ENCODE measurements around the gene PSMC4.

PSMC4 gene

DNA sequence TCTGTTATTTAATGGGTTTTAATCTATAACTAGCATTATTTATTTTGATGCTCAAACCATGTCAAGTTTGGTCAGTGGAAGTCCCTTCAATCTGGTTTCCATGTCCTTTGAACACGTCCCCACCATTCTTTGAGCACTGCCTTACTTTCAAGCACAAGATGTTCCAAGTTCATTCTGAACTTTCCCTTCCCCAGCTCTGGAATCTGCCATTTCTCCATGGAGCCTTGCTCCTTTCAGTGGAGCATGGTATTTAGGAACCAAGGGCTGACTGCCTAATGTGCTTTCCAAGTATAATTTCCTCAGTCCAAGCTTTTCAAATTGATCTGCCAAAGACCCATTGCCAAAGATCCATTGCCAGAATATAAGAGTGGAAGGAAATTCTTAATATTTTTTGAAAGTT is 24.8 kb downstream of the PSMC4 start:
- H3K4me3 ChIP-seq (ENCODE audit: control insufficient read depth, low read depth, low read length), result no peak overlapping the region; the same call in 1 of the 2 replicates
- TF ChIP-seq, protein P1, sequence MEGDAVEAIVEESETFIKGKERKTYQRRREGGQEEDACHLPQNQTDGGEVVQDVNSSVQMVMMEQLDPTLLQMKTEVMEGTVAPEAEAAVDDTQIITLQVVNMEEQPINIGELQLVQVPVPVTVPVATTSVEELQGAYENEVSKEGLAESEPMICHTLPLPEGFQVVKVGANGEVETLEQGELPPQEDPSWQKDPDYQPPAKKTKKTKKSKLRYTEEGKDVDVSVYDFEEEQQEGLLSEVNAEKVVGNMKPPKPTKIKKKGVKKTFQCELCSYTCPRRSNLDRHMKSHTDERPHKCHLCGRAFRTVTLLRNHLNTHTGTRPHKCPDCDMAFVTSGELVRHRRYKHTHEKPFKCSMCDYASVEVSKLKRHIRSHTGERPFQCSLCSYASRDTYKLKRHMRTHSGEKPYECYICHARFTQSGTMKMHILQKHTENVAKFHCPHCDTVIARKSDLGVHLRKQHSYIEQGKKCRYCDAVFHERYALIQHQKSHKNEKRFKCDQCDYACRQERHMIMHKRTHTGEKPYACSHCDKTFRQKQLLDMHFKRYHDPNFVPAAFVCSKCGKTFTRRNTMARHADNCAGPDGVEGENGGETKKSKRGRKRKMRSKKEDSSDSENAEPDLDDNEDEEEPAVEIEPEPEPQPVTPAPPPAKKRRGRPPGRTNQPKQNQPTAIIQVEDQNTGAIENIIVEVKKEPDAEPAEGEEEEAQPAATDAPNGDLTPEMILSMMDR (IDR thresholded peaks at IDR 0.05; ENCODE audit: control insufficient read depth, insufficient read depth, low read depth, low read length, missing control alignments), result no peak
- no peak for DNase-seq (ENCODE audit: low read depth)

DNA sequence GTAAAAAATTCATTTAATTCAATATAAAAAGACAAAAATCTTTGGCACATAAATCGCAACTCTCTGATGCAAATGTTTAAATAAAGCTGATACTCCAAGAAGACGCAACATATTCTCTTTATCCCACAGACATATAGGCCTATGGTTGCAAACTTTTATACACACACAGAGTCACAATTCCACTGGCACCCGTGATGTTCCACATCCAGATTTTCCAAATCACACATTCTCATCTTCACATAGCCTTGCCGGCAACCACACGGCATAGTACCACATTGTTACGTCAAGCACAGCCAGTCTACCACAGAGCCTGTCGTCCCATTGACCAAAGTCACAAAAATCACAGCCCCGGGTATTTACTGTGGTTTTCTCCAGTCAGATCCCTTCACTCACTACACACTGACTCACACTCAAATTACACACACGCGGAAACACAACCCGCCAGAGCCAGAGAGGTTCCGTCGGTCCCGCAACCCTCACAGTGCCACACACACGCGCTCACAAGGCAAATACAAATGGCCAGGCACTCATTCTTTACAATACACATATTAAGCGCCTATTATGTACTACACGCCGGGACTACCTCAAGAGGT is 25.3 kb downstream of the PSMC4 start:
- peak overlapping the region; percentile 79 for H3K4me3 ChIP-seq (ENCODE audit: control insufficient read depth, low read depth, low read length)
- no peak for DNase-seq (ENCODE audit: low read depth)
- TF ChIP-seq, protein P1 (IDR thresholded peaks at IDR 0.05; ENCODE audit: control insufficient read depth, insufficient read depth, low read depth, low read length, missing control alignments), result no peak

DNA sequence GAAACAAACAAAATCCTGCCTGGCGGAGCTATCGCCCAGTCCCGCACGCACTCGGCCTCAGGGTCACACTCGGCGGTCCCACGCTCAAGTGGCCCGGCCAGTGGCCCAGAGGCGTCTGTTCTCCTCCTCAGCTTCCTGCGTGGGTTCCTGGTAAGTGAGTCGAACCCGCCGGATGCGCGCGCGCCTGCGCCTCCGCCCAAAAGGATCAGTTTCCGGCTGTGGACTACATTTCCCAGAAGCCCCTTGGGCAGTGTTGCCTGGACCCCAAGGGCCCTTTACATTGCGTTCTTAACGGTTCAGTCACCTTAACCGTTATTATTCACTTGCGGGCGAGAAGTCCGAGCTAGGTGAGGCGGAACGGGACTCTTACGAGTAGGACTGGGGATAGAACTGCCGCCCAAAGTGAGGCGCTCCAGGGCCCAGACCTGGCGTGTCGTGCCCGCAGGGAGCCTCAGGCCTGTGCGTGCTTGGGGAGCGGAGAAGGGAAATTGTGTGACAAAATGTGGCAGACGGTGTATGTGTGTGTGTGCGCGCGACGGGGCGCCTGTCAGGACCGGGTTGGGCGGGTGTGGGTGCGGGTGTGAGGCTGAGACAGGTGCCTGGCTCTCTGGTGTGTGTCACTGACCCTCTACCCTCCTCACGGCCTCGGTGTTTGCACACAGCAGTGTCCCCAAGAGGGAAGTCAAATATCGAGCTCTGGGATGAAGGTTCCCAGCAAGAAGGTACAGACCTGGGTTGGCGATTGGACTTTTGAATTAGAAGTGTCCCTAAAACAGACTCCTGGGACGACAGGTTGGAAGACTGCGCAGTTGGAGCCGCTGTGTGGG is 26.1 kb downstream of the PSMC4 start, which contains the start of gene ZNF546:
ZNF546 (plus strand) TSS at position 250 of the 827 bp plus-strand sequence. CDS start 1,267 bp downstream, outside the sequence.
- DNase-seq (ENCODE audit: low read depth), result no peak
- TF ChIP-seq, protein P1 (IDR thresholded peaks at IDR 0.05; ENCODE audit: control insufficient read depth, insufficient read depth, low read depth, low read length, missing control alignments), result no peak

DNA sequence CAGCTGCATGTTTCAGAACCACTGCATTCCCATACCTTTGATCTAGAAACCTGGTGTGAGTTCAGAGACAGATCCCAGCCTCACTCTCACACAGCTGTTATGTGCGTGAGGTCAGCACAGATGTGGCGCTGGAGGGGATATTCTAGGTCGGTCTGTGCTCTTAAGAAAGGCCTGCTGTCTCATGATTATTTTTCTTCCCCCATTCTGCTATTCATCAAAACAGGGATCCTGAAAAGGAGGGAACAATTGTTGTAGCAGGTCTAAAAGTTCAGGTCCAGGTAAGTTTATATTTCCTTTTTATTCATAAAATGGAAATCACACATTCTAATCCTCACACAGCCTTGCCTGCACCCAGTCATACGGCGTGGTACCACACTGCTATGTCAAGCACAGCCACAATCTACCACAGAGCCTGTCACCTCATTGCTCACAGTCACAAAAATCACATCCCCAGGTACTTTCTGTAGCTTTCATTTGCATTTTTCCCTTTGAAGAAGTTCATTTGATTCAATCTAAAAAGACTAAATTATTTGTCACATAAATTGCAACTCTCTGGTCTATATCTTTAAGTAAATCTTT is 26.8 kb downstream of the PSMC4 start:
- peak overlapping the region; percentile 79 for H3K4me3 ChIP-seq (ENCODE audit: control insufficient read depth, low read depth, low read length)
- TF ChIP-seq, protein P1 (IDR thresholded peaks at IDR 0.05; ENCODE audit: control insufficient read depth, insufficient read depth, low read depth, low read length, missing control alignments), result no peak
- no peak for DNase-seq (ENCODE audit: low read depth)

More for the DNA sequence above, 26.1 kb downstream of the PSMC4 start, which contains the start of gene ZNF546:
- peak within 1 kb of the TSS; percentile 79 for H3K4me3 ChIP-seq (ENCODE audit: control insufficient read depth, low read depth, low read length)

DNA sequence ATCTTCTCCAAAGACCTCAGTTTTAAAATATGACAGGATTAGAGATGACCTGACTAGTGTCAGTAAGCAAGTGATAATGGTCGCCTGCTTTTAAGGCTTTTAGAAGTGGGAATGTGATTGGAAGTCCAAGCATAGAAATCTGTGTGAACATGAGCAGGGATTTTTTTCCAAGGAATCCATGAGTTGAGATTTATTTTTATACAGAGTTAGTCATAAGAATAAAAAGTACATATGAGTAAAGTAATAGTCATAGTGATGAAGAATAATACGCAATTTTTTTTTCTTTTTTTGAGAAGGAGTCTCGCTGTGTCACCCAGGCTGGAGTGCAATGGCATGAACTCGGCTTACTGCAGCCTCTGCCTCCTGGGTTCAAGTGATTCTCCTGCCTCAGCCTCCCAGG is 27.5 kb downstream of the PSMC4 start:
- TF ChIP-seq, protein P1 (IDR thresholded peaks at IDR 0.05; ENCODE audit: control insufficient read depth, insufficient read depth, low read depth, low read length, missing control alignments), result no peak
- no peak overlapping the region for H3K4me3 ChIP-seq (ENCODE audit: control insufficient read depth, low read depth, low read length)
- DNase-seq (ENCODE audit: low read depth), result no peak

DNA sequence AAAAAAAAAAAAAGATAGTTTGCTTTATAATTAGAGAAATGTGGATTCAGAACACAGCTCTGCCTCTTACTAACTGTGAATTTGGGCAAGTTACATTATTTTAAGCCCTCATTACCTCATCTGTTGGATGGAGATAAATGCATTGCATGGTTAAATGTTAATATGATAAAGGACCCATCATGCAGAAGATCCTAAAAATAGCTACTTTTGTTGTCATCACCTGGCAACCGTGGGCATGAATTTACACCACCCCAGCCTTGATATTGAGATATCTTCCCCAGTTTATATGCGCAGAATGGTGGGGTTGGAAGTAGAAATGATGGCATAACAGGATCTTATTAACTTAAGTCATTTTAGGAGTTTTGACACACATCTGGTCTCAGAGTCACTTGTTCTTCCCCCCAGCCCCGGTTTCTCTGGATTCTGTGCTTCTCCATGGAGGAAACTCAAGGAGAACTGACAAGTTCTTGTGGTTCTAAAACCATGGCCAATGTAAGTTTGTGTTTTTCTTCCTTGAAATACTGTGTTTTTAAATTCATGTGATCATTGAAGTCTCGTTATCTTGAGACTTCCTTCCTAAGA is 34.8 kb downstream of the PSMC4 start:
- no peak for DNase-seq (ENCODE audit: low read depth)
- no peak overlapping the region for H3K4me3 ChIP-seq (ENCODE audit: control insufficient read depth, low read depth, low read length)
- TF ChIP-seq, protein P1 (IDR thresholded peaks at IDR 0.05; ENCODE audit: control insufficient read depth, insufficient read depth, low read depth, low read length, missing control alignments), result no peak
